ENCODE measurements around the gene CFAP100.

GRCh38 chr3:126434931-126435411 is 40.3 kb downstream of the CFAP100 start:
- TF ChIP-seq CTCF (IDR thresholded peaks at IDR 0.05): no peak
- TF ChIP-seq EZH2 (IDR thresholded peaks at IDR 0.05): no peak
- no peak for TF ChIP-seq EZH2phosphoT487 (IDR thresholded peaks at IDR 0.05)

Data from neural progenitor cell (in vitro differentiated cells).